ENCODE results near the gene UBR4.
"Not testable (repeated sequence)": the region's sequence is repeated elsewhere in the genome, so short reads cannot be mapped to it uniquely, and the experiment has no call there.

UBR4 gene

GRCh38 chr1:19220080-19220846 is 10.2 kb upstream of the UBR4 start:
- no peak for DNase-seq (ENCODE audit: low read depth)
- H3K4me3 ChIP-seq (ENCODE audit: low read depth, low read length), result no peak overlapping the region
- TF ChIP-seq MYC (IDR thresholded peaks at IDR 0.05; ENCODE audit: low read depth, low read length), result no peak
- TF ChIP-seq CTCF (IDR thresholded peaks at IDR 0.05; ENCODE audit: low read depth, low read length), result no peak
- TF ChIP-seq MAX (IDR thresholded peaks at IDR 0.05; ENCODE audit: low read depth, low read length), result no peak
- no peak for TF ChIP-seq POLR2A (IDR thresholded peaks at IDR 0.05; ENCODE audit: extremely low read depth, insufficient read length)

GRCh38 chr1:19219451-19219850 is 9.4 kb upstream of the UBR4 start:
- no peak for DNase-seq (ENCODE audit: low read depth)
- TF ChIP-seq CTCF (IDR thresholded peaks at IDR 0.05; ENCODE audit: low read depth, low read length) (no peak), MAX (IDR thresholded peaks at IDR 0.05; ENCODE audit: low read depth, low read length) (no peak), MYC (IDR thresholded peaks at IDR 0.05; ENCODE audit: low read depth, low read length) (no peak), POLR2A (IDR thresholded peaks at IDR 0.05; ENCODE audit: extremely low read depth, insufficient read length) (no peak)
- no peak overlapping the region for H3K4me3 ChIP-seq (ENCODE audit: low read depth, low read length)

- DNase-seq (ENCODE audit: low read depth); H3K4me3 ChIP-seq (ENCODE audit: low read depth, low read length): not testable (repeated sequence)
Measured at GRCh38 chr1:19216585-19216984, 6.5 kb upstream of the UBR4 start.

GRCh38 chr1:19213580-19213979 is 3.5 kb upstream of the UBR4 start:
- H3K4me3 ChIP-seq (ENCODE audit: low read depth, low read length), result peak overlapping the region; percentile 95
- no peak for TF ChIP-seq POLR2A (IDR thresholded peaks at IDR 0.05; ENCODE audit: extremely low read depth, insufficient read length)
- TF ChIP-seq MYC (IDR thresholded peaks at IDR 0.05; ENCODE audit: low read depth, low read length), result no peak
- no peak for TF ChIP-seq MAX (IDR thresholded peaks at IDR 0.05; ENCODE audit: low read depth, low read length)
- no peak for TF ChIP-seq CTCF (IDR thresholded peaks at IDR 0.05; ENCODE audit: low read depth, low read length)
- DNase-seq (ENCODE audit: low read depth), result no peak

- peak overlapping the region; percentile 95 for H3K4me3 ChIP-seq (ENCODE audit: low read depth, low read length)
- TF ChIP-seq POLR2A (IDR thresholded peaks at IDR 0.05; ENCODE audit: extremely low read depth, insufficient read length) (no peak), MYC (IDR thresholded peaks at IDR 0.05; ENCODE audit: low read depth, low read length) (no peak), CTCF (IDR thresholded peaks at IDR 0.05; ENCODE audit: low read depth, low read length) (no peak), MAX (IDR thresholded peaks at IDR 0.05; ENCODE audit: low read depth, low read length) (no peak)
- no peak for DNase-seq (ENCODE audit: low read depth)
Measured at GRCh38 chr1:19212167-19212566, 2.1 kb upstream of the UBR4 start.

GRCh38 chr1:19210772-19211549 is 895 bp upstream of the UBR4 start:
- peak overlapping the region; percentile 95 for H3K4me3 ChIP-seq (ENCODE audit: low read depth, low read length)
- peak; percentile 51 for DNase-seq (ENCODE audit: low read depth)
- TF ChIP-seq MYC (IDR thresholded peaks at IDR 0.05; ENCODE audit: low read depth, low read length), result no peak
- TF ChIP-seq MAX (IDR thresholded peaks at IDR 0.05; ENCODE audit: low read depth, low read length), result no peak
- TF ChIP-seq CTCF (IDR thresholded peaks at IDR 0.05; ENCODE audit: low read depth, low read length), result no peak
- TF ChIP-seq POLR2A (IDR thresholded peaks at IDR 0.05; ENCODE audit: extremely low read depth, insufficient read length), result no peak
